CD8-positive, alpha-beta memory T cell (primary cell): ENCODE results near the gene CCT7. TPM values are rescaled to one million over a fixed set of nuclear protein-coding genes. Genes with fewer than 3 reads are reported as not detected.

Experiments
- CTCF ChIA-PET: fragments of 350-600 bp; sonication (Branson Sonifier 250); formaldehyde crosslinking; loops from one replicate; lab custom pipeline; 2021; ENCODE audit warnings: antibody characterized with exemption; lab: Charles Lee
- POLR2A ChIA-PET: fragments of 350-600 bp; sonication (Branson Sonifier 250); formaldehyde crosslinking; loops from one replicate; lab custom pipeline; 2021; ENCODE audit warnings: antibody characterized with exemption; lab: Charles Lee
- DNase-seq, 5 donors: peaks; one replicate each; pipeline versions ENCODE4 v3.0.0 to v3.0.0-alpha.2; 2020 to 2022; ENCODE audit warnings: mixed read lengths in 1 of 5
- H3K27ac ChIP-seq: one replicate; pipeline ENCODE4 v1.7.0; 2013; ENCODE audit warnings: low read depth, mild to moderate bottlenecking, low read length, moderate library complexity
- H3K27me3 ChIP-seq: 2 replicates; pipeline ENCODE4 v1.7.0; 2013; ENCODE audit warnings: low read length, mild to moderate bottlenecking; ENCODE audit not compliant: insufficient read depth, poor library complexity, severe bottlenecking
- H3K36me3 ChIP-seq: 2 replicates; pipeline ENCODE4 v1.7.0; 2013; ENCODE audit warnings: mild to moderate bottlenecking, low read length, moderate library complexity; ENCODE audit not compliant: insufficient read depth
- H3K4me1 ChIP-seq: 2 replicates; pipeline ENCODE4 v1.7.0; 2013; ENCODE audit warnings: mild to moderate bottlenecking, low read length, moderate library complexity; ENCODE audit not compliant: insufficient read depth
- H3K4me3 ChIP-seq: 2 replicates; pipeline ENCODE4 v1.7.0; 2013; ENCODE audit warnings: mild to moderate bottlenecking, low read length
- H3K9me3 ChIP-seq: 2 replicates; pipeline ENCODE4 v1.7.0; 2013; ENCODE audit warnings: mild to moderate bottlenecking, low read length
- H3K27ac Mint-ChIP-seq, 8 donors: one replicate each; pipeline ENCODE4 v1.8.0; 2020 to 2021; ENCODE audit warnings: mixed read lengths in 8 of 8, mild to moderate bottlenecking in 6 of 8, inconsistent platforms in 3 of 8, moderate library complexity in 3 of 8
- H3K27me3 Mint-ChIP-seq, 2 donors: one replicate each; pipeline ENCODE4 v1.8.0; 2020 to 2021; ENCODE audit warnings: mixed read lengths in 2 of 2, mild to moderate bottlenecking in 1 of 2, moderate library complexity in 1 of 2
- H3K36me3 Mint-ChIP-seq, 3 donors: one replicate each; pipeline ENCODE4 v1.8.0; 2020 to 2021; ENCODE audit warnings: mixed read lengths in 3 of 3, inconsistent platforms in 1 of 3, mild to moderate bottlenecking in 1 of 3
- H3K4me1 Mint-ChIP-seq, 3 donors: one replicate each; pipeline ENCODE4 v1.8.0; 2020 to 2021; ENCODE audit warnings: mixed read lengths in 3 of 3, inconsistent platforms in 1 of 3, mild to moderate bottlenecking in 1 of 3
- H3K4me3 Mint-ChIP-seq, 7 donors: one replicate each; pipeline ENCODE4 v1.8.0; 2020 to 2021; ENCODE audit warnings: mixed read lengths in 7 of 7, mild to moderate bottlenecking in 6 of 7, moderate library complexity in 4 of 7, inconsistent platforms in 2 of 7
- H3K9me3 Mint-ChIP-seq, 5 donors: one replicate each; pipeline ENCODE4 v1.8.0; 2020 to 2022; ENCODE audit warnings: mixed read lengths in 5 of 5, mild to moderate bottlenecking in 3 of 5, moderate library complexity in 2 of 5, inconsistent platforms in 1 of 5
- polyA plus RNA-seq: library from polyadenylated mRNA; unstranded; fragments of 300-500 nt; fragmentation: Illumina TruSeq; gene quantifications from one replicate; pipeline ENCODE4 v1.2.3, GENCODE V29; 2021
- total RNA-seq, 2 experiments: library from RNA; stranded (reverse); gene quantifications; one replicate each; pipeline ENCODE4 v1.2.3, GENCODE V29; 2021

The CCT7 gene
- total and polyA plus RNA-seq, 3 experiments from 2014 or later: 263 to 758 (median 750) TPM

- H3K4me1 Mint-ChIP-seq: peaks cover 5 to 12% (median 6%) of the 10 kb centered on the region in 3 donors
- no peaks in the 10 kb centered on the region for H3K4me1 ChIP-seq
- peaks cover 13% of the 10 kb centered on the region for H3K27me3 ChIP-seq
- H3K4me3 Mint-ChIP-seq: no peak overlapping the region
- no peak overlapping the region for H3K27ac ChIP-seq
- H3K36me3 Mint-ChIP-seq: no peaks in the 10 kb centered on the region
- H3K4me3 ChIP-seq: no peak overlapping the region
- H3K36me3 ChIP-seq: no peaks in the 10 kb centered on the region
- ChIA-PET CTCF (no interaction called here), POLR2A (no interaction called here)
- no peaks in the 10 kb centered on the region for H3K9me3 ChIP-seq
- H3K27me3 Mint-ChIP-seq: peaks cover 42% of the 10 kb centered on the region in 2 donors
- no peaks in the 10 kb centered on the region for H3K9me3 Mint-ChIP-seq
- DNase-seq: no peak
- H3K27ac Mint-ChIP-seq: no peak overlapping the region
These were observed 28.5 kb upstream of the CCT7 start for GRCh38 chr2:73205611-73206010.

DNA sequence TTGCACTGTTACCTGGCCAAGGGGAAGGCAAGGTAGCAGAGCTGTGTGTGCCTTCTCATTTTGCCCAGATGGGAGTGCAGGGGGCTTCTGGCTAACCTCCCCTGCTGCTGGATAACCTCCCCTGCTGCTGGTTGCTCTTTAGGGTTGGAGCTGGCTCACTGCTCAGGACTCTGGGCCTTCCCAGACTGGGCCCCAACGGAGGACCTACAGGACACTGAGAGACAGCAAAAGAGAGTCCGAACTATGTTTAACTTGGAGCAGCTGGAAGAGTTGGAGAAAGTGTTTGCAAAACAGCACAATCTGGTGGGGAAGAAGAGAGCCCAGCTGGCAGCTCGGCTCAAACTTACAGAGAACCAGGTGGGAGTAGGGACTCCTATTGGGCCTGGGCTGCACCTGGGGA is 25.9 kb upstream of the CCT7 start:
- Mint-ChIP-seq H3K36me3 (no peaks in the 10 kb centered on the region), H3K4me1 (peaks cover 2 to 13% (median 6%) of the 10 kb centered on the region in 3 donors), H3K9me3 (no peaks in the 10 kb centered on the region), H3K27ac (no peak overlapping the region), H3K27me3 (peaks cover 30 to 34% of the 10 kb centered on the region in 2 donors), H3K4me3 (no peak overlapping the region)
- Histone ChIP-seq H3K4me3 (no peak overlapping the region), H3K4me1 (peaks cover 13% of the 10 kb centered on the region), H3K36me3 (no peaks in the 10 kb centered on the region), H3K9me3 (no peaks in the 10 kb centered on the region), H3K27me3 (peaks cover 9% of the 10 kb centered on the region), H3K27ac (no peak overlapping the region)
- CTCF ChIA-PET: no interaction called here
- POLR2A ChIA-PET: no interaction called here
- no peak for DNase-seq

DNA sequence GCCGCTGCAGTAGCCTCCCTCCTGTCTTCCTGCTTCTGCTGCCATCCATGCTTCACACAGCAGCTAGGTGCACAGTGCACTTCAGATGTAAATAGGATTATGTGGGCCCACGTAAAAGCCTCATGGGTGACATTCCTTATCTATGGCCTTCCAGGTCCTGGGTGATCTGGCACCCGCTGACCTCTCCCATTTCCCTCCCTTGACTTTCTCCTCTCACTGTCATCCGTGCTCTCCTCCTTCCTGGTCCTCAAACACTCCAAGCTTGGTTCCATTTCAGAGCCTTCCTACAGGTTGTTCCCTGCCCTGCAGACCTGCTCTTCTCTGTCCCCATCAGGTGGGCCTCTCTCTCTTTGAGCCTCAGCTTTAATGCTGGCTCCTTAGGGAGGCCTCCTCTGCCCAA is 24.1 kb upstream of the CCT7 start:
- Mint-ChIP-seq H3K4me3 (no peak overlapping the region), H3K36me3 (peaks cover 0 to 4% (median 0%) of the 10 kb centered on the region in 3 donors), H3K27me3 (peaks cover 18 to 21% of the 10 kb centered on the region in 2 donors), H3K27ac (no peak overlapping the region), H3K9me3 (no peaks in the 10 kb centered on the region), H3K4me1 (peaks cover 18 to 27% (median 19%) of the 10 kb centered on the region in 3 donors)
- Histone ChIP-seq H3K9me3 (no peaks in the 10 kb centered on the region), H3K4me3 (no peak overlapping the region), H3K27ac (no peak overlapping the region), H3K4me1 (peaks cover 24% of the 10 kb centered on the region), H3K36me3 (no peaks in the 10 kb centered on the region), H3K27me3 (no peaks in the 10 kb centered on the region)
- ChIA-PET POLR2A (no interaction called here), CTCF (interaction anchor here (0.5 to 5.1 kb wide), 6 partner anchors 8 to 159 kb away, joined by 3 to 52 read pairs (median 4); partner anchors contain the start of gene NOTO)
- no peak for DNase-seq

DNA sequence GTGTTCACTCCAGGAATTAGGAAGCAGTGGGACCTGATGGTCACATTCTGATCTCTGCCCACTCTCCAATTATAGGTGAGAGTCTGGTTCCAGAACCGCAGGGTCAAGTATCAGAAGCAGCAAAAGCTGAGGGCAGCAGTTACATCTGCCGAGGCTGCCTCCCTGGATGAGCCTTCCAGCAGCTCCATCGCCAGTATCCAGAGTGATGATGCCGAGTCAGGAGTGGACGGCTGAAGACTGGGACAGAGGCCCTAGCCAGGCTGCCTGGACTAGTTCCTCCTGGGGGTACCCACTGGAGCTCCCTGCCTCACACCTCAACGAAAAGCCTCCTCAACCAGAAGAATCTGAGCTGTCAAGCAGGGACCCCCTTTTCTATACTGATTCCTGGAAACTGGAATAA is 23.4 kb upstream of the CCT7 start:
- Histone ChIP-seq H3K9me3 (no peaks in the 10 kb centered on the region), H3K27me3 (no peaks in the 10 kb centered on the region), H3K36me3 (no peaks in the 10 kb centered on the region), H3K27ac (no peak overlapping the region), H3K4me3 (no peak overlapping the region), H3K4me1 (peaks cover 28% of the 10 kb centered on the region)
- peaks cover 24 to 34% (median 26%) of the 10 kb centered on the region in 3 donors for H3K4me1 Mint-ChIP-seq
- H3K36me3 Mint-ChIP-seq: peaks cover 0 to 4% (median 0%) of the 10 kb centered on the region in 3 donors
- H3K9me3 Mint-ChIP-seq: no peaks in the 10 kb centered on the region
- H3K27me3 Mint-ChIP-seq: peaks cover 16 to 17% of the 10 kb centered on the region in 2 donors
- no peak overlapping the region for H3K4me3 Mint-ChIP-seq
- H3K27ac Mint-ChIP-seq: no peak overlapping the region
- DNase-seq: no peak
- POLR2A ChIA-PET: no interaction called here
- CTCF ChIA-PET: interaction anchor here (0.5 to 5.1 kb wide), 8 partner anchors 8 to 159 kb away, joined by 3 to 52 read pairs (median 4); partner anchors contain the start of genes CCT7, NOTO and PRADC1

DNA sequence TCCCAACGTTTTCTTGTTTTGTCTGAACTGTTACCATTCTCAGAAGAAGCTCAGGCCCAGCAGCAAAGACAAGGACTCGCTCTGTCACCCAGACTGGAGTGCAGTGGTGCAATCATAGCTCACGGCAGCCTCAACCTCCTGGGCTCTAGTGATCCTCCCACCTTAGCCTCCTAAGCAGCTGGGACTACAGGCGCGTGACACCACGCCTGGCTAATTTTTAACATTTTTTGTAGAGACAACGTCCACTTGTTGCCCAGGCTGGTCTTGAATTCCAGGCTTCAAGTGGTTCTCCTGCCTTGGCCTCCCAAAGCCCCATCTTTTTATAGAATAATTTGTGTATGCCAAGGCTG is 22.0 kb upstream of the CCT7 start:
- Histone ChIP-seq H3K27me3 (no peaks in the 10 kb centered on the region), H3K27ac (no peak overlapping the region), H3K4me3 (no peak overlapping the region), H3K4me1 (peaks cover 28% of the 10 kb centered on the region), H3K36me3 (no peaks in the 10 kb centered on the region), H3K9me3 (no peaks in the 10 kb centered on the region)
- ChIA-PET POLR2A (interaction anchor here (0.6 to 2.1 kb wide), 3 partner anchors 22 to 173 kb away, joined by 3 to 12 read pairs (median 4); partner anchors contain the start of genes ALMS1, CCT7 and PRADC1), CTCF (interaction anchor here (0.6 to 5.1 kb wide), 17 partner anchors 10 to 352 kb away, joined by 3 to 52 read pairs (median 6); partner anchors contain the start of genes ALMS1, CCT7, NOTO and PRADC1)
- Mint-ChIP-seq H3K27me3 (peaks cover 9 to 13% of the 10 kb centered on the region in 2 donors), H3K36me3 (peaks cover 0 to 4% (median 0%) of the 10 kb centered on the region in 3 donors), H3K4me1 (peaks cover 26 to 38% (median 29%) of the 10 kb centered on the region in 3 donors), H3K4me3 (no peak overlapping the region), H3K27ac (peak overlapping the region in 2 of 8 donors; percentile 37 to 88), H3K9me3 (no peaks in the 10 kb centered on the region)
- DNase-seq: no peak

GRCh38 chr2:73212448-73213176 is 21.5 kb upstream of the CCT7 start:
- Mint-ChIP-seq H3K36me3 (peaks cover 0 to 4% (median 0%) of the 10 kb centered on the region in 3 donors), H3K4me1 (peaks cover 28 to 38% (median 29%) of the 10 kb centered on the region in 3 donors), H3K4me3 (peak overlapping the region; percentile 58 to 95 (median 68)), H3K27me3 (peaks cover 5 to 13% of the 10 kb centered on the region in 2 donors), H3K9me3 (no peaks in the 10 kb centered on the region), H3K27ac (peak overlapping the region in 7 of 8 donors; percentile 10 to 96 (median 53))
- POLR2A ChIA-PET: interaction anchor here (0.6 to 2.1 kb wide), 3 partner anchors 21 to 173 kb away, joined by 3 to 12 read pairs (median 4); partner anchors contain the start of genes ALMS1, CCT7 and PRADC1
- peaks cover 28% of the 10 kb centered on the region for H3K4me1 ChIP-seq
- no peaks in the 10 kb centered on the region for H3K27me3 ChIP-seq
- no peaks in the 10 kb centered on the region for H3K36me3 ChIP-seq
- no peak overlapping the region for H3K4me3 ChIP-seq
- H3K9me3 ChIP-seq: no peaks in the 10 kb centered on the region
- DNase-seq: peak; percentile 56 to 77 (median 60)
- CTCF ChIA-PET: interaction anchor here (0.6 to 5.1 kb wide), 18 partner anchors 10 to 352 kb away, joined by 3 to 52 read pairs (median 6); partner anchors contain the start of genes ALMS1, CCT7, NOTO and PRADC1
- H3K27ac ChIP-seq: peak overlapping the region; percentile 61

DNA sequence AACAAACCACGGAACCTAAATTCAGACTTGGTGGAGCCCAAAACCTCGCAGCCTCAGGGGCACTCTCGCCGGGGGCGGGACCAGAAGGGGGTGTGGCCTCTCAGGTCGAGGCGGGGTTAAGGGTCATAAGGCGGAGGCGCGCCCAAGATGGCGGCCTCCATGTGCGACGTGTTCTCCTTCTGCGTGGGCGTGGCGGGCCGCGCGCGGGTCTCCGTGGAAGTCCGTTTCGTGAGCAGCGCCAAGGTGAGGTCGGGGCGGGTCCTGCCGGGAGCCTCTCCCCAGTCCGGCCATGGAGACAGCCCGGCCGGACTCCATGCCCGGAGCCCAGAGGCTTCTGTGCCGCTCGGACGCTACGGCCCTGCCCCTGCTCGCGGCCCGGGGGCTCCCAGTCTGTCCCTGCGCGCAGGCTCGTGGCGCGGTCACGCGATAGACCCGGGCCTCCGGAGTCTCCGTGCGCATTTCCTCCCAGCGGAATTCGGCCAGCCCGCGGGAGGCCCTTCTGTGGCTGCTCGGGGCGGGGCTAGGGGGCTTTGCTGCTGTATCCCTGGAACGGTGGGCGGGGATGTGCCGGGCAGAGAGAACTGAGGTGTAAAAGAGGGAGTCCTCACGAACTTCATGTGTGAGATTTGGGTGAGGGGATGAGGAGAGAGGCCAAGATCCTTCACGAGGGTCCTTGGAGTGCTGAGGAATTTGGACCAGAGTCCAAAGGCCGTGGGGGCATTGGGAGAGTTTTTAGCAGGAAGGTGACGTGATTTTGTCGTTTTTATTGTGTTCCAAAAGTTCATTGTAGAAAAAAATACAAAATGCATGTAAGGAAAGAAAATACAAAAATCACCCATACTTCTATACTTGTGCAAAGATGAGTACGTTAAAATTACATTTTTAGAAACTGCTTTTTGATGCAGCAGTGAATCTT is 19.7 kb upstream of the CCT7 start, which contains the start of gene SMYD5:
Gene SMYD5 (plus strand): TSS at position 126 of the 916 bp plus-strand sequence. CDS start 22 bp downstream, at position 148.
- peak within 1 kb of the TSS; percentile 61 for H3K27ac ChIP-seq
- Mint-ChIP-seq H3K4me1 (peaks cover 28 to 38% (median 29%) of the 10 kb centered on the region in 3 donors), H3K9me3 (no peaks in the 10 kb centered on the region), H3K27ac (peak within 1 kb of the TSS; percentile 85 to 97 (median 96)), H3K36me3 (peaks cover 0 to 12% (median 0%) of the 10 kb centered on the region in 3 donors), H3K27me3 (peaks cover under 1 to 2% of the 10 kb centered on the region in 2 donors), H3K4me3 (peak within 1 kb of the TSS; percentile 85 to 96 (median 94))
- H3K4me3 ChIP-seq: peak within 1 kb of the TSS; percentile 80
- H3K4me1 ChIP-seq: peaks cover 28% of the 10 kb centered on the region
- no peaks in the 10 kb centered on the region for H3K9me3 ChIP-seq
- DNase-seq: peak; percentile 86 to 93 (median 89)
- POLR2A ChIA-PET: interaction anchor here (0.8 to 2.1 kb wide), 3 partner anchors 19 to 70 kb away, joined by 3 to 12 read pairs (median 10); partner anchors contain the start of genes CCT7 and PRADC1
- CTCF ChIA-PET: interaction anchor here (0.9 to 5.1 kb wide), 6 partner anchors 14 to 322 kb away, joined by 3 to 52 read pairs (median 6); no protein-coding TSS in a partner anchor
- H3K27me3 ChIP-seq: no peaks in the 10 kb centered on the region
- H3K36me3 ChIP-seq: peaks cover 3% of the 10 kb centered on the region
